ENCODE measurements around the gene ARHGEF2. TPM values are rescaled to one million over a fixed set of nuclear protein-coding genes. Genes with fewer than 3 reads are reported as not detected.

ARHGEF2 gene
- total RNA-seq, 1 experiment from 2014 or later = 90.1 TPM

DNA sequence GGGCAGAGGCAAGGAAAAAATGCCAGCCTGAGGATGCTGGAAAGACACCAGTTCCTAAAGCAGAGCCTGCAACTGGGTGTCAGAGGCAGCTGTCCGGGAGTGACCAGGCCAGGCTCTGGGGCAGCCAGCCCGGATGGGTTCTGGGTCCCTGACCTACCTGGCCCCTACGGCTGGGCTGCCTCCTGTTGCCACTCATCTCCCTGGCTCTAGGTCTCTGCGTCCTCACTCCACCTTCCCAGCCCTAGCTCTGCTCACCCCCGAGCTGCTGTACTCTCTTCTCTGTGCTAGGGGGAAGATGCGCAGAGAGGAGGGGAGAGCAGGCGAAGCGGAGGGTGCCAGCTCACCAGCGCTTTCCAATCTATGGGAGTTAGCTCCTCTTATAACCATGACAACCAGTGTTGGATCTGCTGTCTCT, 9.0 kb downstream of the ARHGEF2 start:
- BruUV-seq (replicated peaks) = no TSS peak
- peaks cover 3 to 21% of the 10 kb centered on the region in 2 experiments; a peak in 3 of 4 replicates for H3K4me1 ChIP-seq (ENCODE audit: control insufficient read depth in 1 of 2, insufficient read depth in 2 of 2, low read length in 2 of 2)
- ChIA-PET POLR2A (interaction anchor here (1.1 kb wide), 2 partner anchors 9 to 31 kb away, joined by 3 to 4 read pairs; partner anchors contain the start of gene ARHGEF2), RAD21 (ENCODE audit: low non-redundant PET in 1 of 2, low total read pairs in 2 of 2, uncharacterized antibody in 2 of 2, unreplicated experiment in 2 of 2) (no interaction called here), CTCF (no interaction called here)
- intact Hi-C loops (cut with micrococcal nuclease) = no loop called here
- ATAC-seq (no peak), DNase-seq (ENCODE audit: low read depth, low spot score) (no peak)
- H3K27me3 ChIP-seq (ENCODE audit: insufficient read depth, low read length) = no peaks in the 10 kb centered on the region
- H3K27ac ChIP-seq (ENCODE audit: low read depth, low read length) = no peak overlapping the region
- 0 out of 2 replicates have a peak, but pooled peaks have one; percentile 19 for TF ChIP-seq POLR2AphosphoS5 (IDR thresholded peaks at IDR 0.05; ENCODE audit: low read depth, low read length)
- TF ChIP-seq, protein P1, sequence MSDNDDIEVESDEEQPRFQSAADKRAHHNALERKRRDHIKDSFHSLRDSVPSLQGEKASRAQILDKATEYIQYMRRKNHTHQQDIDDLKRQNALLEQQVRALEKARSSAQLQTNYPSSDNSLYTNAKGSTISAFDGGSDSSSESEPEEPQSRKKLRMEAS (IDR thresholded peaks at IDR 0.05) = no peak
- H3K9ac ChIP-seq (ENCODE audit: low read length) = no peak overlapping the region
- H3K36me3 ChIP-seq (ENCODE audit: control insufficient read depth in 1 of 2, insufficient read depth in 2 of 2, low read length in 2 of 2) = peaks cover 16 to 23% of the 10 kb centered on the region in 2 experiments; a peak in 3 of 4 replicates
- no peak overlapping the region for H3K4me3 ChIP-seq (replicated peaks in 1 of 2; ENCODE audit: low read depth in 1 of 2, low read length in 2 of 2)
- no peaks in the 10 kb centered on the region for H3K9me2 ChIP-seq (ENCODE audit: insufficient read depth)
- no peak overlapping the region for H2AFZ ChIP-seq (ENCODE audit: low read depth, low read length, poor library complexity, severe bottlenecking)
- H3K4me2 ChIP-seq (ENCODE audit: low read length) = no peak overlapping the region
- no peaks in the 10 kb centered on the region for H3K9me3 ChIP-seq (ENCODE audit: control insufficient read depth in 1 of 2, insufficient read depth in 1 of 2, low read depth in 1 of 2, low read length in 2 of 2)
- peaks cover 47% of the 10 kb centered on the region for H3K79me2 ChIP-seq (ENCODE audit: insufficient read depth, low read length)
- H4K20me1 ChIP-seq (ENCODE audit: insufficient read depth) = no peaks in the 10 kb centered on the region

DNA sequence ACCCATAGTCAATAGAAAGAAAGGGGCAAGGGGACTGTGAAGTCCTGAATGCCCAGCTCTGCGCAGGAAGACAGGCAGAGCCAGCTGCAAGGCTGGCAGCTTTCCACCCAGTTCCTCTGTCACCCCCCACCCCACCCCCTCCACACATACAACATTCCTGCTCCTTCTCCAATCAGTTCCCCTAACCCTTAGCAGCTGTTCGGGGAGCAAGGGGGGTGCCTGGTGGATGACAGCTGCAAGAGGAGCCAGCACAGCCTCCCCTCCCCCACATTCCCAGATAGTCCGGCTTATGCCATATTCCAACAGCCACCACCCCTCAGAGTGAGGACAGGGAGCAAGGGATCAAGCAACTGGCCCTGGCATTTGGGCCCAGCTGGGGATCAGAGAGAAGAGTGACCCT, 9.7 kb downstream of the ARHGEF2 start:
- Histone ChIP-seq H2AFZ (ENCODE audit: low read depth, low read length, poor library complexity, severe bottlenecking) (no peak overlapping the region), H3K27me3 (ENCODE audit: insufficient read depth, low read length) (no peaks in the 10 kb centered on the region), H3K79me2 (ENCODE audit: insufficient read depth, low read length) (peaks cover 40% of the 10 kb centered on the region), H4K20me1 (ENCODE audit: insufficient read depth) (no peaks in the 10 kb centered on the region), H3K4me2 (ENCODE audit: low read length) (no peak overlapping the region), H3K4me1 (ENCODE audit: control insufficient read depth in 1 of 2, insufficient read depth in 2 of 2, low read length in 2 of 2) (peaks cover 0 to 21% of the 10 kb centered on the region in 2 experiments; a peak in 3 of 4 replicates), H3K27ac (ENCODE audit: low read depth, low read length) (no peak overlapping the region), H3K9me2 (ENCODE audit: insufficient read depth) (no peaks in the 10 kb centered on the region), H3K4me3 (replicated peaks in 1 of 2; ENCODE audit: low read depth in 1 of 2, low read length in 2 of 2) (no peak overlapping the region), H3K9me3 (ENCODE audit: control insufficient read depth in 1 of 2, insufficient read depth in 1 of 2, low read depth in 1 of 2, low read length in 2 of 2) (no peaks in the 10 kb centered on the region), H3K9ac (ENCODE audit: low read length) (no peak overlapping the region), H3K36me3 (ENCODE audit: control insufficient read depth in 1 of 2, insufficient read depth in 2 of 2, low read length in 2 of 2) (peaks cover 19 to 23% of the 10 kb centered on the region in 2 experiments; a peak in 3 of 4 replicates)
- TF ChIP-seq, protein P1 (IDR thresholded peaks at IDR 0.05) = no peak
- no peak for TF ChIP-seq FOSL1 (IDR thresholded peaks at IDR 0.05; ENCODE audit: low read depth)
- TF ChIP-seq JUND (IDR thresholded peaks at IDR 0.05) = no peak
- TF ChIP-seq ELF1 (IDR thresholded peaks at IDR 0.05; ENCODE audit: borderline replicate concordance, low read depth) = no peak
- no peak for TF ChIP-seq CEBPB (IDR thresholded peaks at IDR 0.05; ENCODE audit: low read depth)
- no peak for TF ChIP-seq SP1 (IDR thresholded peaks at IDR 0.05; ENCODE audit: low read depth)
- no peak for TF ChIP-seq EGR1 (IDR thresholded peaks at IDR 0.05; ENCODE audit: low read depth)
- TF ChIP-seq POLR2A (IDR thresholded peaks at IDR 0.05; ENCODE audit: borderline replicate concordance, extremely low read depth, insufficient read depth, insufficient read length) = no peak
- TF ChIP-seq ZNF274 (IDR thresholded peaks at IDR 0.05; ENCODE audit: low read depth, low read length) = no peak
- TF ChIP-seq SRF (IDR thresholded peaks at IDR 0.05; ENCODE audit: low read depth) = no peak
- TF ChIP-seq, protein P2, sequence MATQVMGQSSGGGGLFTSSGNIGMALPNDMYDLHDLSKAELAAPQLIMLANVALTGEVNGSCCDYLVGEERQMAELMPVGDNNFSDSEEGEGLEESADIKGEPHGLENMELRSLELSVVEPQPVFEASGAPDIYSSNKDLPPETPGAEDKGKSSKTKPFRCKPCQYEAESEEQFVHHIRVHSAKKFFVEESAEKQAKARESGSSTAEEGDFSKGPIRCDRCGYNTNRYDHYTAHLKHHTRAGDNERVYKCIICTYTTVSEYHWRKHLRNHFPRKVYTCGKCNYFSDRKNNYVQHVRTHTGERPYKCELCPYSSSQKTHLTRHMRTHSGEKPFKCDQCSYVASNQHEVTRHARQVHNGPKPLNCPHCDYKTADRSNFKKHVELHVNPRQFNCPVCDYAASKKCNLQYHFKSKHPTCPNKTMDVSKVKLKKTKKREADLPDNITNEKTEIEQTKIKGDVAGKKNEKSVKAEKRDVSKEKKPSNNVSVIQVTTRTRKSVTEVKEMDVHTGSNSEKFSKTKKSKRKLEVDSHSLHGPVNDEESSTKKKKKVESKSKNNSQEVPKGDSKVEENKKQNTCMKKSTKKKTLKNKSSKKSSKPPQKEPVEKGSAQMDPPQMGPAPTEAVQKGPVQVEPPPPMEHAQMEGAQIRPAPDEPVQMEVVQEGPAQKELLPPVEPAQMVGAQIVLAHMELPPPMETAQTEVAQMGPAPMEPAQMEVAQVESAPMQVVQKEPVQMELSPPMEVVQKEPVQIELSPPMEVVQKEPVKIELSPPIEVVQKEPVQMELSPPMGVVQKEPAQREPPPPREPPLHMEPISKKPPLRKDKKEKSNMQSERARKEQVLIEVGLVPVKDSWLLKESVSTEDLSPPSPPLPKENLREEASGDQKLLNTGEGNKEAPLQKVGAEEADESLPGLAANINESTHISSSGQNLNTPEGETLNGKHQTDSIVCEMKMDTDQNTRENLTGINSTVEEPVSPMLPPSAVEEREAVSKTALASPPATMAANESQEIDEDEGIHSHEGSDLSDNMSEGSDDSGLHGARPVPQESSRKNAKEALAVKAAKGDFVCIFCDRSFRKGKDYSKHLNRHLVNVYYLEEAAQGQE (IDR thresholded peaks at IDR 0.05; ENCODE audit: low read depth) = no peak
- no peak for TF ChIP-seq CBX3 (IDR thresholded peaks at IDR 0.05; ENCODE audit: low read depth)
- no peak for TF ChIP-seq EZH2phosphoT487 (IDR thresholded peaks at IDR 0.05; ENCODE audit: borderline replicate concordance)
- no peak for TF ChIP-seq ZFX (IDR thresholded peaks at IDR 0.05)
- TF ChIP-seq EZH2 (IDR thresholded peaks at IDR 0.05) = no peak
- BruUV-seq (replicated peaks) = no TSS peak
- DNase-seq (ENCODE audit: low read depth, low spot score) = no peak
- ATAC-seq = no peak
- ChIA-PET RAD21 (ENCODE audit: low non-redundant PET in 1 of 2, low total read pairs in 2 of 2, uncharacterized antibody in 2 of 2, unreplicated experiment in 2 of 2) (no interaction called here), CTCF (no interaction called here), POLR2A (interaction anchor here (1.8 kb wide), 1 partner anchor 9 kb away, joined by 7 read pairs; the partner anchor contains the start of gene ARHGEF2)
- intact Hi-C loops (cut with micrococcal nuclease) = no loop called here
